GM19463 (cell line): ENCODE data around the gene ADRB2.
A peak's percentile ranks its signal among the peaks of the same experiment; 100 is the strongest.
"Not testable (repeated sequence)": the region's sequence is repeated elsewhere in the genome, so short reads cannot be mapped to it uniquely, and the experiment has no call there.

Source experiments
- ATAC-seq: cut with Tn5 transposase; IDR thresholded peaks from one replicate; pipeline ENCODE4 v1.9.1; 2021; ENCODE audit warnings: mild to moderate bottlenecking, moderate library complexity; ENCODE audit not compliant: unreplicated experiment

ADRB2 gene

DNA sequence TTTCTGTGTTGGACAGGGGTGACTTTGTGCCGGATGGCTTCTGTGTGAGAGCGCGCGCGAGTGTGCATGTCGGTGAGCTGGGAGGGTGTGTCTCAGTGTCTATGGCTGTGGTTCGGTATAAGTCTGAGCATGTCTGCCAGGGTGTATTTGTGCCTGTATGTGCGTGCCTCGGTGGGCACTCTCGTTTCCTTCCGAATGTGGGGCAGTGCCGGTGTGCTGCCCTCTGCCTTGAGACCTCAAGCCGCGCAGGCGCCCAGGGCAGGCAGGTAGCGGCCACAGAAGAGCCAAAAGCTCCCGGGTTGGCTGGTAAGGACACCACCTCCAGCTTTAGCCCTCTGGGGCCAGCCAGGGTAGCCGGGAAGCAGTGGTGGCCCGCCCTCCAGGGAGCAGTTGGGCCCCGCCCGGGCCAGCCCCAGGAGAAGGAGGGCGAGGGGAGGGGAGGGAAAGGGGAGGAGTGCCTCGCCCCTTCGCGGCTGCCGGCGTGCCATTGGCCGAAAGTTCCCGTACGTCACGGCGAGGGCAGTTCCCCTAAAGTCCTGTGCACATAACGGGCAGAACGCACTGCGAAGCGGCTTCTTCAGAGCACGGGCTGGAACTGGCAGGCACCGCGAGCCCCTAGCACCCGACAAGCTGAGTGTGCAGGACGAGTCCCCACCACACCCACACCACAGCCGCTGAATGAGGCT is at the start of gene ADRB2:
Gene ADRB2 (plus strand): TSS at position 559 of the 686 bp plus-strand sequence. CDS start 221 bp downstream, outside the sequence.
- peak; percentile 95 for ATAC-seq

DNA sequence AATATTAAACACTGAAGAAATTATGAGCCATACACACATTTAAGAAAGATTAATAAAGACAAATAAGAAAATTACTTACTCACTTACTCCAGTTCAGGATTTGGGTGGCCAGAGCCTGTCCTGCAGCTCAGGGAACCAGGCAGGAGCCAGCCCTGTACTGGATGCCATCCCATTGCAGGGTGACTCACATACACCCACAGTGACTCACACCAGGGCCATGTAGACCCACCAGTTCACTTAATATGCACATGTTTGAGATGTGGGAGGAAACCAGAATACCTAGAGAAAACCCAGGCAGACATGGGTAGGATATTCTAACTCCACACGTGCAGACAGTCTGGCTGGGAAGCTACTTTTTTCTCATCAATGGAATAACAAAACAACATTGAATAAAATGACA is 49.6 kb upstream of the ADRB2 start:
- ATAC-seq: no peak

DNA sequence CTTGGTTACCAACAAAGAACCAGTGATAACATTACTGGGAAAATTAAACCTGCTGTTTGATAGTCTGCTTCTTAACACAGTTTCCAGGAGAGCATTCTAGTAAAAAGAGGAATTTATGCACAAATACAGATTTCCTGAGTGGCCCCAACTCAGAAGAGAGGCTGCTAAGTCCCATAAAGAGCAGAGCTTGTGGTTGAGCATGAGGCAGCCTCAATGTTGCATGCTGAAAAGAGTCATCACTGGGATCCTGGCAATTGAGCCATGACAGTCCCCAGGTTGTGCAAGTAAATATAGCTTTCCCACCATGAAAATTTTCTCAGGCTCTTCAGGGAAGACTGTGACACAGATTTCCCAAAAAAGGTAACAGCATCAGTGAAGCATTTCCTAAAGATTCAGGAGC is 47.5 kb upstream of the ADRB2 start:
- no peak for ATAC-seq

DNA sequence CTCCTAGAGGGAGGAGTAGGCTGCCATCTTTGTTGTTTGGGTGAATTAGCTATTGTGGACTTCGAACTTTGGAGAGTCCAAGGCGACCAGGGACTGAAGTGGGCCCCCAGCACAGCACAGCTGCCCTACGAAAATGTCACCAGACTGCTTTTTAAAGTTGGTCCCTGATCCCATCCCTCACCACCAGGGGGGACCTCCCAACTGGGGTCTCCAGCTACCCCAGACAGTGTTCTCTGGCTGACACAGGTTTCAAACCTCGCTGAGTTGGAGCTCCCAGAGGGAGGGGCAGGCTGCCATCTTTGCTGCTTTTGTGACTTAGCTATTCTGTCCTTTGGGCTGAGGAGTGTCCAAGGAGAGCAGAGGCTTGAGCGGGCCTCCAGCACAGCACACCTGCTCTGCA is 45.7 kb upstream of the ADRB2 start:
- no peak for ATAC-seq

DNA sequence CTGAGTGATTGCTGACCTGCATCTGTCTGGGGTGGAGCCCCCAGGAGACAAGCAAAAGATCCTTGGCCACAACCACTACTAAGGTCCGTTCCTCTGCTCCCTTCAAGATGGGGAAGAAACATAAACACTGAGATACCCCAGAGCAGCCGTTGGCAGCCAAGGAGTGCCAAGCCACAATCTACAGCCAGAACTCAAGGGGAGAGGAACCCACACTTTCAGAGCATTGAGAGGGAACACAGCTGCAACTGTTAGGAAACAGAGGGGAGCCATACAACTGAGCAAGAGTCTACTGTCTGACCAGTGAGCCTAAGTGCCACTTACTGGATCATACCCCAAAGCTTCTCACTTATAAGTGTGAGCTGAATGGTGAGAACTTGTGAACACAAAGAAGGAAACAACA is 44.6 kb upstream of the ADRB2 start:
- no peak for ATAC-seq

DNA sequence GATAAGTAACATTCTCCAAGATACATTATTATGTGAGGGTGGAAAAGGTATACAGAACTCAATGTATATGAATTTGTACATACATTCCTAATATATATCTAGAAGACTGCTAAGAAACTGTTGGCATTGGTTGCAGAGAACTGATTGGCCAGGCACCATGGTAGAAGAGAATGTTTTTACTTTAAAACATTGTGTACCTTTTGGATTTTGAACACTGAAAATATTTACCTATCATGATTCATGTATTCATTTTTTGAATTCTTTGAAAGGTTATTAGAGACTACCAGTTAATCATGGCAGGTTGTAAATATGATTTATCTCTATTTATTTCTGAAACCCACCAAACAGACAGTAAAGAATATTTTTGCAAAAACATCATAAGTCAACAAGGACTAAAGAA is 41.2 kb upstream of the ADRB2 start:
- no peak for ATAC-seq

DNA sequence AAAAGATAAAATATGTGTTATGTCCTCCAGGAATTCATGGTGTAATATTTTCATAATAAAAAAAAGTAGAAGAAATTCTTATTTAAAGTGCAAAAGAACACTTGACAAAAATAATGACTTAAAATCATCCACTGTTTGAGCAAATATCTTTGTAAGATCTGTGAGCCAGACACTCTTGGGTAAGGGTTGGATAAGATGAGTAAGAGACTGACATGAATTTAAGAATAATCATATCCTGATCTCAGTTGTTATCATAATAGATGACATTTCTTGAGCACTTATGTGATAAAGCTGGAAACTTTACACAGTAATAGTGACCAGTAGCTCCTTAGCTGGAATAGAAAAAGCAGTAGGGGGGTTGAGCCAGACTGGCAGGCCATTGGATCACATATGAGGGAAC is 40.0 kb upstream of the ADRB2 start:
- no peak for ATAC-seq

DNA sequence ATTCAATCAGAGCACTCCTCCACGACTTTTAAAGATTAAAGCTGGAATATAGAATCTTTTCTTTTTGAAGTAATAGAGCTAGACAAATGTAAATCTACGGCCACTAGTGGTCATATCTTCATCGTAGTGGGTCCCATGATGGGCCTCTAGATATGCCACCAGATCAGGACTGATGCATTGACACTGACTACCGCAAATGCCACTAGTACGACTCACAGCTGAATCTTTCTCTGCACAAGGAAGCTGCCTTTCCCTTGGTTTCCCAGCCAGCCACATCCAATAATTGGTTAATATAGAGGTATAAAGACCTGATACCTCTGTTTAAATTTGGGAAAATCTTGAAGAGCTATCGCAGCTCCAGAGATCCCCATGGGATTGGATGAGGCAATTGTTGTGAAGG is 37.8 kb upstream of the ADRB2 start:
- no peak for ATAC-seq

DNA sequence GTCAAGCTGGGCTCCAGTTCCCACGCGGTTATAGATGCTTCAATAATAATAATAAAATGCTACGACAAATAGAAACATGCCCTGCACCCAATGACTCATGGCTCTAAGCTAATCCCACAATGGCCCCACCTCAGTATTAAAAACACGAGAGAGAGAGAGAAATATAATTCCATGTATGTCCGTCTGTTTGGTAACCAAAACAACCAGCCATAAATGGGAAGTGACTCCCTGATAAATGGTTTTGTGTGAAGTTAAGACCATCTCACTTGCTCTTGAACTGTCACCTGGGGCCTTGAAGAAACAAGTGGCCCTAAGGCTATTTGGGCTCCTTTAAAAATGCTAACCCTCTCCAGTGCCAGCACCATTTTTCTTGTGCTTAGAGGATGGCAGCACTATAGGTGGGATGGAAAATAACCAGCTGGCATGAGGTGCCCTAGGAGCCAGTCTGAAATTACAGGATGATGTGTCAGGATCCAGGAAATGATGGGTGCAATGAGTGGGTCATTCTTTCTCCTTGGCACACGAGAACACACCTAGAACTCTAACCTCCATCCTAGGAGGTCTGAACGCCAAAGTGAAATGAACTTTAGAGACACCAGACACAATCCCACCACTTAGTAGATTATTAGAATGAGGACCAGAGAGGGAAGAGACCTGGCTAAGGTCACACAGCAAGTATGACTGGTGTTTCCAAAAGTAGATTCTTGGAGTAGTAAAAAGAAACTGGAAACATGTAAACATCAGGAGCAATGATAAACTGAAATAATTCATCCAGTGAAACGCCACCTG is 35.7 kb upstream of the ADRB2 start:
- ATAC-seq: peak; percentile 31

DNA sequence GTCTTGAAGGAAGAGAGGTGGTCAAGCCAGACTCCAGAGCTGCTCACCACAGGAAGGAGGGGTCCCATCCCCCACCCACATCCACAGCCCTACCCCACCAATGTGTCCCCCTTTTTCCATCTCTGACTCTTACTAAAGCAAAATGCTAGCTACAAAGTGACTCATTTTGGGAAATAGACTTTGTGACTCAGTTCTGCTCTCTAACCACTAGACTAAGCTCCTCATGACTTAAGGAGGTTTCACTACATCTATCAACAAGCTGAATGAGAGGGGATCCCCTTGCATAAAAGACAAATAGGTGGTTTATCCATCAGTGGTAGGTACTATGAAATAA is 35.1 kb upstream of the ADRB2 start:
- ATAC-seq: peak; percentile 90

DNA sequence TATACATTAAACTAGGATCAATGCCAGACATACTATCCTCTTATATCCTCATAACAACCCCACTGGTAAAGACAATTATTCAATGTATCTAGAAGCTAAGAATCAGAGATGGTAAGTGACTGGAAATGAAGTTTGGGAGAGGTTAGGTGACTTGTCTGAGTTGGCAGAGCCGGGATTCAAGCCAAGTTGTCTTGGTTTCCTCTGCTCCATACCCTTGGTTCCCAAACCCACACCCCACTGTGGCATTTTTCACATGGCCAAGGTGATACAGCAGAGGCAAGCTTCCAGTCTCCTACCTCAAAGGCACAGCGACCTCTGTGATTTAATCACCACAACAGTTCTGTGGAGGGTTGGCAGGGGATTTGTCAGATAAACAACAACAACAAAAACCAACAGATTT is 34.7 kb upstream of the ADRB2 start:
- ATAC-seq: peak; percentile 0

DNA sequence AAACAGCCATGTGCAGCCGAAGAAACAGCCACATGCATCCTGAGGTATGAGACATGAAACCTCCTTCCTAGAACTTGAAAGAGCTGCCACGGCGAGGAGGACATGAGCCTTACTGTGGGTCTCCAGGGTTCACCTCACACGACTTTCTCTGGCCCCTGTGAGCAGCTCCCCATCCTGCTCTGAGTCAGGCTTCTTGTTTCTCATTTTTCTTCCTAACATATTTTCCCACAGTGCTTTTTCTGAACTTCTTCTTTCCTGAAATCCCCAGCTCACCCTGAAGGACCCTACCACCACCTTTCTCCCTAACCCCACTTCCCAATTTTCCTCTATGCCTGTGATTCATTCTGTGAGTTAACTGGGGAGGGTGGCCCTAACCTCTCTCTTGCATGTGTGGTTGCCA is 33.7 kb upstream of the ADRB2 start:
- no peak for ATAC-seq

DNA sequence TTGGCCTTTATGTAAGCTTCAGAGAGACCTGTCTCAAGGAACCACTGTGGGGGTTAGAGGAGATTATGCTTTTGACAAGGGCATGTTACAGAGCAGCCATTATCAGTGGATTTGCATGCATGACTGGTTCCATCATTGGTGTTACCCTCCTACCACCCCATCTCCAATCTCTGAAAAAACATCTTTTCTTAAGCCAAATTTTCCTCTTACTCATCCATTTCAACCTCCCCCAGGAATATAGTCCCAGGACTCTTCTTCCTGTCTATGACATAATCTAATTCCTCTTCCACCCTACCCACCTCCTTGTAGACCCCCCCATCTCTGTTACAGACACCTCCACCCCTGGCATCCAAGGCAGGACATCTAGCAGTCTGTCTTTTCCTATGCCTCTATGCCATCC is 33.1 kb upstream of the ADRB2 start:
- ATAC-seq: no peak

DNA sequence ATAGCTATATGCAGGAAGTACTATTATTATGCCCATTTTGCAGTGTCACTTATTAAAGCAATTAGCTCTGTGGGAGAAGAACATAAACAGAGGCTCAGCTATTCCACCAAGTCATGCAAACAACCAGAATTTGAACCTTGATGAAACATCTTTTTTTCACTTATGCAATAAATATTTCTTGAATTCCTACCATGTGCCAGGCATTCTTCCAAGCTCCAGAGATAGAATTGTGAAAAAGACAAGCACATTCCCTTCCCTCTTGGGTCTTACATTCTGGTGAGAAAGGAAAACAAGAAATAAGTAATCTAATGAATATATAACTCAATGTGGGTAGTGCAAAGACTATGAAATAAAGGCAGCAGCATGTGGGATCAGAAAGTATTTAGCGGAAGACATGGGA is 32.1 kb upstream of the ADRB2 start:
- ATAC-seq: no peak

DNA sequence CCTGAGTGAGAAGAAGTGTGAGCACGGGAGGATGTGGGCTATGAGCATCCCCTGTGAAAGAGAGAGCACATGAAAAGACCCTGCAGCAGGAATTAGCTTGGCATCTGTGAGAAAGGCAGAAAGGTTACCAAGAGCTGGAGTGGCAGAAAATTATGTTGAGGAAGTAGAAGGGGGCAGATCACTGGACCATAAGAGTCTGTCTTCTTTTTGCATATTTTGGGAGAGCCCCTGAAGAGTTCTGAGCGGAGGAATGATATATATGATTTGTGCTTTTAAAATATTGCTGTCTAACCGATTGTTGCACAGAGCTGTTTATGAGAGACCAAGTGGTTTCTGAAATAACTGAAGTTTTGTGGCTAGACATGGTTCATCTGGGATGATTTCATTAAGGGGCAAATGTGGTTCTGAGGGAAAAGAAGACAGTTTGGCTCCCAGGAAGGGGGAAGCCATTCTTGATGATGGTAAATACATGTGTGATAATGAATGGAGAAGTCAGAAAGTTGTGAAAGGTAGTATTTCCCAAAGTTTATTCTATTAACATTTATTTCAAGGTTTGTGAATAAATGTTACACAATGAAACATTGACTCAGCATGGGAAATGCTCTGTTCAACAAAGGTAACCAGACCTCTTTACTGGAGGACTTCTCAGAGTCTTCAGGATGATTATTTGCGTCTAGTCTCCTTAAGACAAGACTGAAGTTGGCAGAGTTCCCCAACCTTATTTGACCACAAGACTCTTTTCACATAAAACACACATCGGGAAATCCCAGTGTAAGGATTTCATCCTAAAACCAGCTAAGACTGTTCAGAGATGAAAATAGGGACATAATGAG is 31.5 kb upstream of the ADRB2 start:
- no peak for ATAC-seq

DNA sequence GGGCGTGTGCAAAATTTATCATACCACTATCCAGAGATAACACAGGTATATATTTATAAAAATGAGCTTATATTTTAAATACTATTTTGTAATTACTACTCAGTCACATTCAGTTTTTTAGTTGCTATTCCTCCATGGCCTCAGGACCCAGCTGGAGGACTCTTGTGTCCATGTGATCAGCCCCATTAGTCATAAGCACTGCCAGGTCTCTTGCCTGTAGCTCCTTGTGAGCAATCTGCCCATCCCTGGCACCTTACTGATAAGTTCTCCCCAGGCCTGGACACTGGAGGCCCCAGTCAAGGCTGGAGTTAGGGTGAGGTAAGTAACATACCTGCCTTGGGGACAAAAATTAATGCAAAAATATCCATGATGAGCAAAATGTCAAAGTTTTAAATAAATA is 29.5 kb upstream of the ADRB2 start:
- ATAC-seq: no peak

DNA sequence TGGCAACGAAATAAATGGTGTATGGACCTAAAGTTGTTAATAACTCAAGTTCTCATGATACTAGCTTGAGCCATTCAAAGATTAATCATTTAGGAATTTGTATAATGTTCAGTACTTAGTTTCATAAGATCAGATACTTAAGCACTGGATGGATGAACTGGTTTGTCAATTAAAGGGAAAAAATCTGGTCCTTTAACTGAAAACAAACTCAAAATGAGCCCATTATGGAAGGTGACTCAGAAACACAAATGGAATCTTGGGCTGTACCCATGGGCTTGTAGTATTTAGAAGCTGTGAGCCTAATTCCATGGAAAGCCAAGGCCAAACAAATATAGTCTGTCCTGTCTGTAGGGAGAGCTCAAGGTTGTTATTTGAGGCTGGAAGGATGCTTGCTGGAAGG is 27.6 kb upstream of the ADRB2 start:
- no peak for ATAC-seq

DNA sequence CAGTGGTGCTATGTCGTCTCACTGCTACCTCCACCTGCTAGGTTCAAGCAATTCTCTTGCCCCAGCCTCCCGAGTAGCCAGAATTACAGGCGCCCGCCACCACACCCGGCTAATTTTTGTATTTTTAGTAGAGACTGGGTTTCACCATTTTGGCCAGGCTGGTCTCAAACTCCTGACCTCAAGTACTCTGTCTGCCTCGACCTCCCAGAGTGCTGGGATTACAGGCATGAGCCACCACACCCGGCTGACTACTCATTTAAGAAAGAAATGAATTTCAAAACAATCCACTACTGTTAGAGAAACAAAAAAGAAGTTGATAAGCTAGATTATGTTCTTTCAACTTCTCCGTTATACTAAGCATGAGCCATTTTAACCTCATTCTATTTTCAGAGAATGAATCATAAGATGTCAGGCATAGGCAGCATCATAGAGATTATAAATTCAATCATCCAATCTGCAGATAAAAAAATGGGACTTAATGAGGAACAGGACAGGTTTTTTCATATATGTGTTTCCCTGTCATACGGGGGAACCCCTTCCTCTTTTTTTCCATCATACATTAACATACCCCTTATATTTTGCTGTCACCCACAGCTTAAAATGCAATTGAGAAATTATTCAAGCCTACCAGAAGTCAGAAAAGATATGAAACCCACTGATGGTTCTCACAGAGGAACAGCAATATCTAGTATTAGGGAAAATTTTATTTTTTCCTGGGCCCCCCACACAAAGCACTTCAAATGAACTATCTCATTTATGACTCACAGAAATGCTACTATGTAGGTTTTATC is 26.5 kb upstream of the ADRB2 start:
- no peak for ATAC-seq

DNA sequence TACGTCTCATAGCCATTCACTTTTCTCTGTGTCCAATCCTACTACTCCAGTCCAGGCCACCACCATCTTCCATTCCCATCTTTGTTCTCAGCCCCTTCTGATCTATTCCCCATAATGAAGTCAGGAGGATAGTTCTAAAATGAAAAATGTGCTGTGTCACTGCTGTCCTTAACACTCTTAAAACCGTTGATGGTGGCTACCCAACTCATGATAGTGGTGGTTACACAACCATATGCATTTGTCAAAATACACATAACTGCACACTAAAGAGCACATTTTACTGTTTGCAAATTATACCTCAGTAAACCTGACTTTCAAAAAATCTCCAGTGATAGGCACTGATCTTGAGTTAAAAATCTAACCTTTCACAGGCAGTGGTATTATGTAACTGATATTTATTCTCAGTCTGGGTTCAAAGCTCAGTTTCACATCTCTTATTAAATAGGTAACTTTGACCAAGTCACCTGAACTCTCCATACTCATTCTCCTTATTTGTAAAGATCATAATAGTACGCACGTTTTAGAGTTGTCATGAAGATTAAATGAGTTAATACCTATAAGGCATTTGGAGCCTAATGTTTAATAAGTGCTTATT is 24.6 kb upstream of the ADRB2 start:
- ATAC-seq: no peak

DNA sequence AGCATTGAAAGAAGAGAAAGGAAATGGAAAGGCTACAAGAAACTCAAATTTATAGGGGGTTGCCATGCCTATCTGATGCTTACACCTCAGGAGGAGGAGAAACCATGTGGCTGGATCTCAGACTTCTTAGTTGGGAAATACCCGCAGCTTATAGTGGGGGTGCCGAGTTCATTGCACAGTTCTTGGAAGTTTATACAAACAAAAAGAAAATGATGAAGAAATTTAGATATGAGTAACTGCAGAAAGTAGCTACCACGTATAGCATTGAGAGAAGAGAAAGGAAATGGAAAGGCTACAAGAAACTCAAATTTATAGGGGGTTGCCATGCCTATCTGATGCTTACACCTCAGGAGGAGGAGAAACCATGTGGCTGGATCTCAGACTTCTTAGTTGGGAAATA is 23.0 kb upstream of the ADRB2 start:
- not testable (repeated sequence) for ATAC-seq

DNA sequence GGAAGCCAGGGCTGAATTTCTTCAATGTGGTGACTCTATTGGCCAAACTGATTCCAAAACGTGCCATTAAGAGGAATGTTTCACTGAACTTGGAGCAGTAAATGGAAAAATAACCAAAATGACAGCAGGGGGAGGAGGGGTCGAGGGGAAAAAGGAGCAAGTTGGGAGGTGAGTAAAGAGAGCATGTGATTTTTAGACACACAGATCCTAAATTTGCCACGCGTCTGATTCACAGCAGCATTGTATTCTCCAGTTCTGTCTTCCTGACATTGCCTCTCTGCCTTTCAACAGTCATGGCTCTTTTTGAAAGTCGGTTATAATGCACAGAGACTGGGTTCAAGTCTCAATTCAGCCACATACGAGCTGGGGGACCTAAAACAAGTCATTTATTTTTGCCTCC is 22.0 kb upstream of the ADRB2 start:
- ATAC-seq: no peak
